Measurements from ENCODE around the gene PKDREJ. TPM values are rescaled to one million over a fixed set of nuclear protein-coding genes. Genes with fewer than 3 reads are reported as not detected.

PKDREJ gene
- total RNA-seq, 6 donors from 2014 or later, result 0.06 to 1.0 TPM; not detected in 4

GRCh38 chr22:46224044-46224897 is 38.9 kb downstream of the PKDREJ start:
- Histone ChIP-seq H3K27me3 (no peaks in the 10 kb centered on the region), H3K9me3 (no peaks in the 10 kb centered on the region), H3K27ac (no peak overlapping the region), H3K4me1 (no peaks in the 10 kb centered on the region), H3K36me3 (peaks cover 5 to 44% (median 25%) of the 10 kb centered on the region in 4 donors), H3K4me3 (no peak overlapping the region)
- TF ChIP-seq EP300 (IDR thresholded peaks at IDR 0.05), result no peak
- peak in 1 of 2 donors; percentile 54 for DNase-seq
- no peak for ATAC-seq (ENCODE audit: low FRiP score in 2 of 2)
- WGBS, 2 donors, result 89 to 92% methylated on average over 16 to 23 of the region's 23 CpGs

- Histone ChIP-seq H3K9me3 (no peaks in the 10 kb centered on the region), H3K27ac (no peak overlapping the region), H3K36me3 (peaks cover 8 to 72% (median 48%) of the 10 kb centered on the region in 4 donors), H3K27me3 (no peaks in the 10 kb centered on the region), H3K4me1 (no peaks in the 10 kb centered on the region), H3K4me3 (no peak overlapping the region)
- no peak for DNase-seq
- TF ChIP-seq POLR2A (IDR thresholded peaks at IDR 0.05) (no peak), CTCF (IDR thresholded peaks at IDR 0.05) (no peak), EP300 (IDR thresholded peaks at IDR 0.05) (no peak), POLR2AphosphoS5 (IDR thresholded peaks at IDR 0.05) (no peak)
- 95 to 98% methylated on average over 5 of the region's 5 CpGs for WGBS, 2 donors
- no peak for ATAC-seq (ENCODE audit: low FRiP score in 2 of 2)
Measured at GRCh38 chr22:46220921-46221320, 42.2 kb downstream of the PKDREJ start.

- peaks cover 8 to 80% (median 54%) of the 10 kb centered on the region in 4 donors for H3K36me3 ChIP-seq
- no peak overlapping the region for H3K27ac ChIP-seq
- WGBS, 2 donors, result 82 to 83% methylated on average over 10 of the region's 10 CpGs
- ATAC-seq (ENCODE audit: low FRiP score in 2 of 2) (no peak), DNase-seq (no peak)
- H3K27me3 ChIP-seq, result no peaks in the 10 kb centered on the region
- H3K4me1 ChIP-seq, result no peaks in the 10 kb centered on the region
- TF ChIP-seq CTCF (IDR thresholded peaks at IDR 0.05) (no peak), POLR2AphosphoS5 (IDR thresholded peaks at IDR 0.05) (no peak), EP300 (IDR thresholded peaks at IDR 0.05) (no peak), POLR2A (IDR thresholded peaks at IDR 0.05) (no peak)
- H3K9me3 ChIP-seq, result no peaks in the 10 kb centered on the region
- no peak overlapping the region for H3K4me3 ChIP-seq
Measured at GRCh38 chr22:46219636-46220035, 43.5 kb downstream of the PKDREJ start.

- H3K4me3 ChIP-seq, result no peak overlapping the region
- H3K27me3 ChIP-seq, result no peaks in the 10 kb centered on the region
- peaks cover 3 to 58% (median 38%) of the 10 kb centered on the region in 4 donors for H3K36me3 ChIP-seq
- TF ChIP-seq POLR2A (IDR thresholded peaks at IDR 0.05), result no peak
- TF ChIP-seq POLR2AphosphoS5 (IDR thresholded peaks at IDR 0.05), result no peak
- no peak for TF ChIP-seq EP300 (IDR thresholded peaks at IDR 0.05)
- no peak for TF ChIP-seq CTCF (IDR thresholded peaks at IDR 0.05)
- H3K9me3 ChIP-seq, result peaks cover 0 to 5% (median 2%) of the 10 kb centered on the region in 4 donors
- no peak overlapping the region for H3K27ac ChIP-seq
- 97 to 98% methylated on average over 28 of the region's 28 CpGs for WGBS, 2 donors
- H3K4me1 ChIP-seq, result no peaks in the 10 kb centered on the region
- ATAC-seq (ENCODE audit: low FRiP score in 2 of 2) (no peak), DNase-seq (peak in 1 of 2 donors; percentile 57)
Measured at GRCh38 chr22:46214616-46215015, 48.5 kb downstream of the PKDREJ start.

GRCh38 chr22:46214149-46214548 is 49.0 kb downstream of the PKDREJ start:
- Histone ChIP-seq H3K4me3 (no peak overlapping the region), H3K27me3 (no peaks in the 10 kb centered on the region), H3K36me3 (peaks cover 3 to 55% (median 35%) of the 10 kb centered on the region in 4 donors), H3K27ac (no peak overlapping the region), H3K4me1 (no peaks in the 10 kb centered on the region), H3K9me3 (peaks cover 0 to 9% (median 6%) of the 10 kb centered on the region in 4 donors)
- ATAC-seq (ENCODE audit: low FRiP score in 2 of 2) (no peak), DNase-seq (peak in 1 of 2 donors; percentile 50)
- no peak for TF ChIP-seq POLR2AphosphoS5 (IDR thresholded peaks at IDR 0.05)
- TF ChIP-seq CTCF (IDR thresholded peaks at IDR 0.05), result no peak
- TF ChIP-seq POLR2A (IDR thresholded peaks at IDR 0.05), result no peak
- TF ChIP-seq EP300 (IDR thresholded peaks at IDR 0.05), result no peak
- WGBS, 2 donors, result 96% methylated on average over 29 of the region's 29 CpGs

All from upper lobe of left lung (tissue), 6 donors.